ENCODE data around the gene SYNGR1.

The SYNGR1 gene

GRCh38 chr22:39309881-39310714 is 39.7 kb upstream of the SYNGR1 start:
- Histone ChIP-seq H3K36me3 (ENCODE audit: control insufficient read depth in 1 of 2, insufficient read depth in 2 of 2, low read depth in 1 of 2, low read length in 2 of 2) (peaks cover 38 to 48% of the 10 kb centered on the region in 2 experiments), H3K14ac (ENCODE audit: low read length in 2 of 2) (no peak overlapping the region), H3K27ac (ENCODE audit: low read length, poor library complexity, severe bottlenecking) (peak overlapping the region; percentile 89), H3K9ac (ENCODE audit: low read length) (no peak overlapping the region), H2BK12ac (ENCODE audit: low read length in 2 of 2) (peak overlapping the region; percentile 22 to 70), H4K8ac (ENCODE audit: low read length) (no peak overlapping the region), H3K4me2 (ENCODE audit: low read length, poor library complexity, severe bottlenecking) (no peak overlapping the region), H3K4me1 (ENCODE audit: control insufficient read depth, insufficient read depth, low read depth, low read length) (peaks cover 69% of the 10 kb centered on the region), H3K18ac (ENCODE audit: low read depth in 1 of 2, low read length in 2 of 2) (peak overlapping the region; percentile 84 to 85), H3K23ac (ENCODE audit: low read length in 2 of 2) (no peak overlapping the region), H3K4me3 (ENCODE audit: insufficient read depth in 1 of 2, low read depth in 1 of 2, low read length in 2 of 2) (no peak overlapping the region), H2AFZ (ENCODE audit: low read depth, low read length) (no peak overlapping the region), H2BK120ac (ENCODE audit: low read depth, low read length) (no peak overlapping the region), H3K4ac (ENCODE audit: low read depth in 1 of 2, low read length in 2 of 2) (peak overlapping the region; percentile 32 to 80), H3K27me3 (ENCODE audit: control insufficient read depth in 1 of 2, insufficient read depth in 1 of 2, low read length in 2 of 2) (no peaks in the 10 kb centered on the region), H2AK5ac (ENCODE audit: low read length, severe bottlenecking) (peak overlapping the region; percentile 82), H4K91ac (ENCODE audit: low read length) (peak overlapping the region; percentile 52), H3K9me3 (ENCODE audit: control insufficient read depth, low read length) (no peaks in the 10 kb centered on the region), H3K79me1 (replicated peaks; ENCODE audit: low read length, poor library complexity, severe bottlenecking) (no peaks in the 10 kb centered on the region), H2BK15ac (ENCODE audit: low read depth, poor library complexity, severe bottlenecking) (peak overlapping the region; percentile 82), H2BK5ac (ENCODE audit: low read depth, low read length, poor library complexity, severe bottlenecking) (peak overlapping the region; percentile 25)
- 64% methylated on average over 16 of the region's 16 CpGs for WGBS
- peak; percentile 87 for DNase-seq

GRCh38 chr22:39311592-39312400 is 38.0 kb upstream of the SYNGR1 start:
- no peaks in the 10 kb centered on the region for H3K27me3 ChIP-seq (ENCODE audit: control insufficient read depth in 1 of 2, insufficient read depth in 1 of 2, low read length in 2 of 2)
- H2BK5ac ChIP-seq (ENCODE audit: low read depth, low read length, poor library complexity, severe bottlenecking): no peak overlapping the region
- H3K4me3 ChIP-seq (ENCODE audit: insufficient read depth in 1 of 2, low read depth in 1 of 2, low read length in 2 of 2): no peak overlapping the region
- WGBS: 85% methylated on average over 19 of the region's 19 CpGs
- H4K91ac ChIP-seq (ENCODE audit: low read length): no peak overlapping the region
- H4K8ac ChIP-seq (ENCODE audit: low read length): peak overlapping the region; percentile 27
- H3K14ac ChIP-seq (ENCODE audit: low read length in 2 of 2): no peak overlapping the region
- no peak overlapping the region for H3K4ac ChIP-seq (ENCODE audit: low read depth in 1 of 2, low read length in 2 of 2)
- H2AFZ ChIP-seq (ENCODE audit: low read depth, low read length): no peak overlapping the region
- H3K4me2 ChIP-seq (ENCODE audit: low read length, poor library complexity, severe bottlenecking): no peak overlapping the region
- no peak for DNase-seq
- H3K18ac ChIP-seq (ENCODE audit: low read depth in 1 of 2, low read length in 2 of 2): no peak overlapping the region
- H3K36me3 ChIP-seq (ENCODE audit: control insufficient read depth in 1 of 2, insufficient read depth in 2 of 2, low read depth in 1 of 2, low read length in 2 of 2): peaks cover 55 to 63% of the 10 kb centered on the region in 2 experiments
- no peak overlapping the region for H2BK15ac ChIP-seq (ENCODE audit: low read depth, poor library complexity, severe bottlenecking)
- no peak overlapping the region for H3K9ac ChIP-seq (ENCODE audit: low read length)
- H3K79me1 ChIP-seq (replicated peaks; ENCODE audit: low read length, poor library complexity, severe bottlenecking): no peaks in the 10 kb centered on the region
- no peak overlapping the region for H2AK5ac ChIP-seq (ENCODE audit: low read length, severe bottlenecking)
- peaks cover 70% of the 10 kb centered on the region for H3K4me1 ChIP-seq (ENCODE audit: control insufficient read depth, insufficient read depth, low read depth, low read length)
- peak overlapping the region; percentile 9 for H3K27ac ChIP-seq (ENCODE audit: low read length, poor library complexity, severe bottlenecking)
- no peak overlapping the region for H3K23ac ChIP-seq (ENCODE audit: low read length in 2 of 2)
- no peaks in the 10 kb centered on the region for H3K9me3 ChIP-seq (ENCODE audit: control insufficient read depth, low read length)
- H2BK12ac ChIP-seq (ENCODE audit: low read length in 2 of 2): no peak overlapping the region
- no peak overlapping the region for H2BK120ac ChIP-seq (ENCODE audit: low read depth, low read length)

GRCh38 chr22:39312410-39312809 is 37.4 kb upstream of the SYNGR1 start:
- no peaks in the 10 kb centered on the region for H3K9me3 ChIP-seq (ENCODE audit: control insufficient read depth, low read length)
- no peak overlapping the region for H3K27ac ChIP-seq (ENCODE audit: low read length, poor library complexity, severe bottlenecking)
- DNase-seq: no peak
- H3K4ac ChIP-seq (ENCODE audit: low read depth in 1 of 2, low read length in 2 of 2): no peak overlapping the region
- no peak overlapping the region for H3K18ac ChIP-seq (ENCODE audit: low read depth in 1 of 2, low read length in 2 of 2)
- 82% methylated on average over 4 of the region's 5 CpGs for WGBS
- no peak overlapping the region for H3K14ac ChIP-seq (ENCODE audit: low read length in 2 of 2)
- no peak overlapping the region for H4K8ac ChIP-seq (ENCODE audit: low read length)
- H3K9ac ChIP-seq (ENCODE audit: low read length): no peak overlapping the region
- H3K4me3 ChIP-seq (ENCODE audit: insufficient read depth in 1 of 2, low read depth in 1 of 2, low read length in 2 of 2): no peak overlapping the region
- no peak overlapping the region for H2BK120ac ChIP-seq (ENCODE audit: low read depth, low read length)
- H3K79me1 ChIP-seq (replicated peaks; ENCODE audit: low read length, poor library complexity, severe bottlenecking): no peaks in the 10 kb centered on the region
- no peak overlapping the region for H2BK12ac ChIP-seq (ENCODE audit: low read length in 2 of 2)
- no peaks in the 10 kb centered on the region for H3K27me3 ChIP-seq (ENCODE audit: control insufficient read depth in 1 of 2, insufficient read depth in 1 of 2, low read length in 2 of 2)
- H2AFZ ChIP-seq (ENCODE audit: low read depth, low read length): no peak overlapping the region
- H3K36me3 ChIP-seq (ENCODE audit: control insufficient read depth in 1 of 2, insufficient read depth in 2 of 2, low read depth in 1 of 2, low read length in 2 of 2): peaks cover 61 to 69% of the 10 kb centered on the region in 2 experiments
- no peak overlapping the region for H2AK5ac ChIP-seq (ENCODE audit: low read length, severe bottlenecking)
- no peak overlapping the region for H2BK15ac ChIP-seq (ENCODE audit: low read depth, poor library complexity, severe bottlenecking)
- H2BK5ac ChIP-seq (ENCODE audit: low read depth, low read length, poor library complexity, severe bottlenecking): no peak overlapping the region
- H3K4me2 ChIP-seq (ENCODE audit: low read length, poor library complexity, severe bottlenecking): no peak overlapping the region
- H3K23ac ChIP-seq (ENCODE audit: low read length in 2 of 2): no peak overlapping the region
- H3K4me1 ChIP-seq (ENCODE audit: control insufficient read depth, insufficient read depth, low read depth, low read length): peaks cover 65% of the 10 kb centered on the region
- H4K91ac ChIP-seq (ENCODE audit: low read length): no peak overlapping the region
